Gastrocnemius medialis (tissue), 4 donors: Measurements from ENCODE around the gene ZNF292. TPM values are rescaled to one million over a fixed set of nuclear protein-coding genes. Genes with fewer than 3 reads are reported as not detected.
"Not testable (repeated sequence)": the region's sequence is repeated elsewhere in the genome, so short reads cannot be mapped to it uniquely, and the experiment has no call there.

Experiments
- ATAC-seq, 2 donors: fragments of 150-250 bp; one replicate each; pipeline ENCODE4 v1.9.1; 2016
- DNase-seq, 2 donors: peaks; one replicate each; pipeline ENCODE4 v3.0.0-alpha.2; 2019
- H3K27ac ChIP-seq, 4 donors: fragments of 200-600 bp; sonication (generic); 1 replicate in 1 of 4; 2 replicates in 3 of 4; pipeline ENCODE4 v1.5.1; 2016 to 2018; ENCODE audit warnings: mild to moderate bottlenecking in 2 of 4, moderate library complexity in 1 of 4
- H3K27me3 ChIP-seq, 3 donors: fragments of 200-600 bp; sonication (generic) in 2 of 3; 1 replicate in 1 of 3; 2 replicates in 2 of 3; pipeline versions ENCODE4 v1.5.1 to v1.6.0; 2016 to 2019; ENCODE audit warnings: mild to moderate bottlenecking in 1 of 3, moderate library complexity in 1 of 3
- H3K36me3 ChIP-seq, 2 donors: fragments of 200-600 bp; sonication (generic) in 1 of 2; one replicate each; pipeline ENCODE4 v1.5.1; 2017 to 2018
- H3K4me1 ChIP-seq, 2 donors: fragments of 200-600 bp; sonication (generic) in 1 of 2; one replicate each; pipeline ENCODE4 v1.5.1; 2016 to 2017; ENCODE audit warnings: mild to moderate bottlenecking in 2 of 2
- H3K4me3 ChIP-seq, 4 donors: fragments of 200-600 bp; sonication (generic) in 3 of 4; 1 replicate in 1 of 4; 2 replicates in 3 of 4; pipeline ENCODE4 v1.5.1; 2016 to 2019; ENCODE audit warnings: mild to moderate bottlenecking in 2 of 4
- H3K9me3 ChIP-seq, 3 donors: fragments of 200-600 bp; sonication (generic) in 2 of 3; 1 replicate in 1 of 3; 2 replicates in 2 of 3; pipeline ENCODE4 v1.5.1; 2016 to 2019
- CTCF ChIP-seq, 5 experiments: fragments of 450-650 bp in 3 of 5; fragments of 200-600 bp in 2 of 5; sonication (generic) in 2 of 5; IDR thresholded peaks in 4 of 5; conservative IDR thresholded peaks in 1 of 5; 1 replicate in 4 of 5; 2 replicates in 1 of 5; pipeline ENCODE4 v1.5.1; 2016 to 2019; ENCODE audit warnings: antibody characterized with exemption in 5 of 5, mild to moderate bottlenecking in 3 of 5, moderate library complexity in 3 of 5
- POLR2A ChIP-seq, 2 donors: fragments of 450-650 bp; IDR thresholded peaks; one replicate each; pipeline ENCODE4 v1.6.1; 2017; ENCODE audit warnings: antibody characterized with exemption in 2 of 2, mild to moderate bottlenecking in 2 of 2, moderate library complexity in 2 of 2
- in situ Hi-C, 4 donors: fragments of 200-750 bp; cut with MboI; loops; one replicate each; pipeline versions ENCODE4 v1.15.0 to v1.8.0; 2017; ENCODE audit warnings: low sequenced_read_pairs in 4 of 4
- intact Hi-C: fragments of 100-400 bp; cut with DNase I; formaldehyde crosslinking; loops from one replicate; pipeline ENCODE4 v1.15.1; 2023; ENCODE audit warnings: low total_unique reads
- total RNA-seq, 4 donors: library from RNA; depleted of rRNA; stranded (reverse); fragments of >200 nt; gene quantifications; one replicate each; pipeline versions ENCODE4 v1.1.0 to v1.2.3, GENCODE V29; 2016

ZNF292 gene
- total RNA-seq, 4 donors from 2014 or later = 10.7 to 21.7 (median 11.5) TPM

- peaks cover 10 to 30% of the 10 kb centered on the region in 2 donors for H3K4me1 ChIP-seq
- no peak overlapping the region for H3K4me3 ChIP-seq
- in situ Hi-C loops (no loop called here), intact Hi-C loops (no loop called here)
- H3K9me3 ChIP-seq = no peaks in the 10 kb centered on the region
- no peaks in the 10 kb centered on the region for H3K36me3 ChIP-seq
- no peak overlapping the region for H3K27ac ChIP-seq
- ATAC-seq (no peak), DNase-seq (no peak)
- no peaks in the 10 kb centered on the region for H3K27me3 ChIP-seq
- TF ChIP-seq POLR2A (IDR thresholded peaks at IDR 0.05) (no peak), CTCF (IDR thresholded peaks at IDR 0.05 in 4 of 5, conservative IDR thresholded peaks at IDR 0.05 in 1 of 5) (no peak)
These were observed 29.4 kb downstream of the ZNF292 start for GRCh38 chr6:87184762-87185250.

- TF ChIP-seq CTCF (IDR thresholded peaks at IDR 0.05 in 4 of 5, conservative IDR thresholded peaks at IDR 0.05 in 1 of 5) = no peak
- TF ChIP-seq POLR2A (IDR thresholded peaks at IDR 0.05) = no peak
- H3K4me3 ChIP-seq = no peak overlapping the region
- in situ Hi-C loops (no loop called here), intact Hi-C loops (no loop called here)
- no peaks in the 10 kb centered on the region for H3K27me3 ChIP-seq
- H3K4me1 ChIP-seq = peaks cover 23 to 24% of the 10 kb centered on the region in 2 donors
- H3K36me3 ChIP-seq = no peaks in the 10 kb centered on the region
- H3K9me3 ChIP-seq = no peaks in the 10 kb centered on the region
- ATAC-seq = no peak
- DNase-seq = no peak
- no peak overlapping the region for H3K27ac ChIP-seq
These were observed 41.0 kb downstream of the ZNF292 start for GRCh38 chr6:87196275-87196842.

- no peaks in the 10 kb centered on the region for H3K9me3 ChIP-seq
- H3K27me3 ChIP-seq = no peaks in the 10 kb centered on the region
- no peak for DNase-seq
- no peak for TF ChIP-seq POLR2A (IDR thresholded peaks at IDR 0.05)
- no peak for TF ChIP-seq CTCF (IDR thresholded peaks at IDR 0.05 in 4 of 5, conservative IDR thresholded peaks at IDR 0.05 in 1 of 5)
- no peaks in the 10 kb centered on the region for H3K36me3 ChIP-seq
- H3K27ac ChIP-seq = no peak overlapping the region
- H3K4me3 ChIP-seq = no peak overlapping the region
- H3K4me1 ChIP-seq = peaks cover 23 to 24% of the 10 kb centered on the region in 2 donors
- intact Hi-C loops = no loop called here
- in situ Hi-C loops = no loop called here
- ATAC-seq = no peak
These were observed 42.2 kb downstream of the ZNF292 start for GRCh38 chr6:87197547-87197946.

GRCh38 chr6:87198022-87198810 is 42.9 kb downstream of the ZNF292 start:
- intact Hi-C loops, in situ Hi-C loops, H3K36me3 ChIP-seq, H3K4me3 ChIP-seq, H3K27me3 ChIP-seq, ATAC-seq, H3K27ac ChIP-seq, DNase-seq, H3K9me3 ChIP-seq: not testable (repeated sequence)
- H3K4me1 ChIP-seq = peaks cover 23 to 24% of the 10 kb centered on the region in 2 donors

- peaks cover 23 to 24% of the 10 kb centered on the region in 2 donors for H3K4me1 ChIP-seq
- DNase-seq (no peak), ATAC-seq (peak; percentile 61 to 62)
- no peaks in the 10 kb centered on the region for H3K27me3 ChIP-seq
- no peak overlapping the region for H3K4me3 ChIP-seq
- H3K27ac ChIP-seq = peak overlapping the region in 3 of 4 donors; percentile 29 to 39 (median 35)
- in situ Hi-C loops = no loop called here
- H3K36me3 ChIP-seq = no peaks in the 10 kb centered on the region
- intact Hi-C loops = loop anchor here (1.0 kb wide), 1 partner anchor 47 kb away; no protein-coding TSS in a partner anchor
- no peak for TF ChIP-seq CTCF (IDR thresholded peaks at IDR 0.05 in 4 of 5, conservative IDR thresholded peaks at IDR 0.05 in 1 of 5)
- TF ChIP-seq POLR2A (IDR thresholded peaks at IDR 0.05) = no peak
- no peaks in the 10 kb centered on the region for H3K9me3 ChIP-seq
These were observed 44.4 kb downstream of the ZNF292 start for GRCh38 chr6:87199787-87200186.
